Calu3 (cell line): ENCODE results near the gene GOLGA6D. TPM values are rescaled to one million over a fixed set of nuclear protein-coding genes. Genes with fewer than 3 reads are reported as not detected.
"Not testable (repeated sequence)": the region's sequence is repeated elsewhere in the genome, so short reads cannot be mapped to it uniquely, and the experiment has no call there.

Experiments
- BruUV-seq: library from RNA; stranded (reverse); fragments of 400-500 nt; replicated peaks from 2 replicates; lab custom pipeline; 2021; lab: Mats Ljungman, UMichigan
- CTCF ChIA-PET: fragments of 300-600 bp; sonication (Branson Sonifier 250); formaldehyde crosslinking; loops from one replicate; lab custom pipeline; 2022; ENCODE audit warnings: antibody characterized with exemption; lab: Charles Lee
- DNase-seq: peaks from one replicate; pipeline ENCODE4 v3.0.0; 2022
- H3K27ac Mint-ChIP-seq: one replicate; pipeline ENCODE4 v1.8.0; 2022; ENCODE audit warnings: mixed read lengths; ENCODE audit not compliant: unreplicated experiment
- H3K27me3 Mint-ChIP-seq: one replicate; pipeline ENCODE4 v1.8.0; 2022; ENCODE audit warnings: mixed read lengths; ENCODE audit not compliant: unreplicated experiment
- H3K36me3 Mint-ChIP-seq: one replicate; pipeline ENCODE4 v1.8.0; 2022; ENCODE audit warnings: mild to moderate bottlenecking, moderate library complexity, mixed read lengths; ENCODE audit not compliant: insufficient read depth, unreplicated experiment
- H3K4me1 Mint-ChIP-seq: one replicate; pipeline ENCODE4 v1.8.0; 2022; ENCODE audit warnings: mild to moderate bottlenecking, low read depth, mixed read lengths; ENCODE audit not compliant: unreplicated experiment
- H3K4me3 Mint-ChIP-seq: one replicate; pipeline ENCODE4 v1.8.0; 2022; ENCODE audit warnings: mild to moderate bottlenecking, low read depth, moderate library complexity, mixed read lengths; ENCODE audit not compliant: unreplicated experiment
- H3K9me3 Mint-ChIP-seq: one replicate; pipeline ENCODE4 v1.8.0; 2022; ENCODE audit warnings: low read depth, mixed read lengths; ENCODE audit not compliant: unreplicated experiment
- intact Hi-C: fragments of 100-400 bp; cut with micrococcal nuclease; formaldehyde crosslinking; loops from one replicate; pipeline ENCODE4 v1.10.0; 2022; ENCODE audit not compliant: unreplicated experiment
- total RNA-seq: library from RNA; stranded (reverse); gene quantifications from 2 replicates; pipeline ENCODE4 v1.2.3, GENCODE V29; 2022
- TF ChIP-seq, protein P1 (sequence below): fragments of 200-600 bp; IDR thresholded peaks from one replicate; pipeline ENCODE4 v1.8.0; 2022; ENCODE audit warnings: antibody characterized with exemption; ENCODE audit not compliant: unreplicated experiment

Gene GOLGA6D
- total RNA-seq, 1 experiment from 2014 or later, result not detected

DNA sequence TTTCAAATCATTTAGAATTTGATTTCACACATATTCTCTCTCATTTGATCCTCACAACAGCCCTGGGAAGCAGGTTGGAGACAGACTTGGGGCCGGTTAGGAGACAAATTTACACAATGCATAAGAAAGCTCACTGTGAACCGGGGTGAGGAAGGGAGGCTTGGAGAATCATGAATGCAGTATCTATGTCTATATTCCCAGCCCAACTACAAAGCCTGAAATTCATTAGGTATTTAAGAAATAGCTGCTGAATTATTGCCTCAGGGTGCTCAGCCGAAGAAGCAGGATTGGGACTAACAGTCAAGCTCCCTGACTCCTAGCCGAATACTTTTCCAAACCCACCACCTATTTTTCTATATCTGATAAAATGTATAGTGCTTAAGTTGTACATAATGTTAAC is 32.9 kb upstream of the GOLGA6D start:
- no peaks in the 10 kb centered on the region for H3K4me1 Mint-ChIP-seq
- intact Hi-C loops, result no loop called here
- no peak overlapping the region for H3K4me3 Mint-ChIP-seq
- no peaks in the 10 kb centered on the region for H3K36me3 Mint-ChIP-seq
- TF ChIP-seq, protein P1, sequence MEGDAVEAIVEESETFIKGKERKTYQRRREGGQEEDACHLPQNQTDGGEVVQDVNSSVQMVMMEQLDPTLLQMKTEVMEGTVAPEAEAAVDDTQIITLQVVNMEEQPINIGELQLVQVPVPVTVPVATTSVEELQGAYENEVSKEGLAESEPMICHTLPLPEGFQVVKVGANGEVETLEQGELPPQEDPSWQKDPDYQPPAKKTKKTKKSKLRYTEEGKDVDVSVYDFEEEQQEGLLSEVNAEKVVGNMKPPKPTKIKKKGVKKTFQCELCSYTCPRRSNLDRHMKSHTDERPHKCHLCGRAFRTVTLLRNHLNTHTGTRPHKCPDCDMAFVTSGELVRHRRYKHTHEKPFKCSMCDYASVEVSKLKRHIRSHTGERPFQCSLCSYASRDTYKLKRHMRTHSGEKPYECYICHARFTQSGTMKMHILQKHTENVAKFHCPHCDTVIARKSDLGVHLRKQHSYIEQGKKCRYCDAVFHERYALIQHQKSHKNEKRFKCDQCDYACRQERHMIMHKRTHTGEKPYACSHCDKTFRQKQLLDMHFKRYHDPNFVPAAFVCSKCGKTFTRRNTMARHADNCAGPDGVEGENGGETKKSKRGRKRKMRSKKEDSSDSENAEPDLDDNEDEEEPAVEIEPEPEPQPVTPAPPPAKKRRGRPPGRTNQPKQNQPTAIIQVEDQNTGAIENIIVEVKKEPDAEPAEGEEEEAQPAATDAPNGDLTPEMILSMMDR, result no peak
- no peaks in the 10 kb centered on the region for H3K9me3 Mint-ChIP-seq
- no peak for DNase-seq
- BruUV-seq, result no TSS peak
- H3K27me3 Mint-ChIP-seq, result peaks cover 84% of the 10 kb centered on the region
- CTCF ChIA-PET, result no interaction called here
- no peak overlapping the region for H3K27ac Mint-ChIP-seq

DNA sequence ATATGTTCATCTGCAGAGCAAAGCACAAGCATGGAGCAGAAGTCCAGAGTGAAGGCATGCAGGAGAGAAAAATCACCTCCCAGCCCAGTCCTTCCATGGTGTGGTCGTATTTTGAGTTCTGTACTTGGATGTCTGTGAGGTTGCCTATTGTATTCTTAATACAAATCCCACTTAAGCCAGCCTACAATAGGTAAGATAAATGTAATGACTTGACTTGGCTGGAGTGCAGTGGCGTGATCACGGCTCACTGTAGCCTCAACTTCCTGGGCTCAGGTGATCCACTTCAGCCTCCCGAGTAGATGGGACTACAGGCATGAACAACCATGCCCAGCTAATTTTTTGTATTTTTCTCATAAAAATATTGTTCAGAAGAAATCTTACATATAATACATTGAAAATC is 31.3 kb upstream of the GOLGA6D start:
- intact Hi-C loops, DNase-seq, H3K4me1 Mint-ChIP-seq, H3K27ac Mint-ChIP-seq, H3K36me3 Mint-ChIP-seq, BruUV-seq, H3K4me3 Mint-ChIP-seq, CTCF ChIA-PET, H3K9me3 Mint-ChIP-seq: not testable (repeated sequence)
- peaks cover 67% of the 10 kb centered on the region for H3K27me3 Mint-ChIP-seq

GRCh38 chr15:75252285-75252684 is 30.4 kb upstream of the GOLGA6D start:
- H3K27me3 Mint-ChIP-seq, result peaks cover 62% of the 10 kb centered on the region
- intact Hi-C loops, CTCF ChIA-PET, H3K4me1 Mint-ChIP-seq, H3K9me3 Mint-ChIP-seq, DNase-seq, H3K4me3 Mint-ChIP-seq, H3K36me3 Mint-ChIP-seq, H3K27ac Mint-ChIP-seq, BruUV-seq: not testable (repeated sequence)

DNA sequence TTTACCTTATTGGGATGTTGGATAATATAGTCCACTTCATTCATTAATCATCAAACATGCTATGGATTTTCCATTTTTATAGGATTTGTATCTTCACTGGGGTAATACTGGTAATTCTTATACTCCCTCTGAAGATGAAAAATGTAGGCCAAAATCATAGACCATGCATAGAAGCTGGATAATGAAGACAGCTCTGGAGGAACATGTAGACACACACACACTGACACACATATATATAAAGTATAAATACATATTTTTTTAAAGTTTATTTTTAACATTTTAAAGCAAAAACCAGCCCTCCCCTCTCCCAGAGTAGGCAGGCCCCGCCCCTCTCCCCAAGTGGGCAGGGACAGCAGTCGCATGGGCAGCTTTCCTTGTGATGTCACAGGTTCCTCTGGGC is 24.6 kb upstream of the GOLGA6D start, which contains the start of gene GOLGA6C:
Gene GOLGA6C, plus strand, starts transcription at position 301 of the 400 bp plus-strand sequence. CDS start 265 bp downstream, outside the sequence.
- BruUV-seq, DNase-seq: not testable (repeated sequence)

DNA sequence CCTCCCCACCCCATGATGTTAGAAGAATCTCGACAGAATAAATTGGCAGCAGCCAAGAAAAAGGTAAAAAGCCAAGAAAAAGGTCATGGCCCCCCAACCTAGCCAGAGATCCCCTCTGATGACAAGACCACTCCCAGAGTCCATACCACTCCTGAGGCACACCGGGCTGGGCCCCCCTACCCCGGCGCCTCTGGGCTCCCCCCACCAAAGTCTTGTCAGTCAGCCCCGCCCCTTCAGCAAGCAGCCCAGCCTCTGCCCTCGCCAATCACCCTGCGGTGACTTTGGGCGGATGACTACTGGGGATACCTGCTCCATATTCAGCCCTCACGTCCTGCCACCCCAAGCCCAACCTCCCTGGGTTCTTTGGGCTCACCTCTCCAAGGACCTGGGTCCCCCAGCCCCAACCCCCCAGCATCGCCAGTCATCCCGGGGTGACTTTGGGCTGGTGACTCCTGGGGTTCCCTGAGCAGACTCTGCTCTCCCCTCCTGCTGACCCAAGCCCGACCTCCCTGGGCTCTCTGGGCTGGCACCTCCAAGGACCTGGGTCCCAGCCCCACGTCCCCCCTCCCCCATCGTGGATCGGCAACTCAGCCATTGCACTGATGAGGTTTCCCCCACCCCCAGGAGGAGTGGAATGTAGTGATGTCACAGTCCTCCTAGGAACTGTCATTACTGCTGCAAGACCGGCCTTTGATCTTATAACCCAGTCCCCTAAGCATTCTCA is 23.9 kb upstream of the GOLGA6D start:
- CTCF ChIA-PET, H3K4me3 Mint-ChIP-seq, BruUV-seq, H3K36me3 Mint-ChIP-seq, intact Hi-C loops, DNase-seq, H3K4me1 Mint-ChIP-seq, H3K27me3 Mint-ChIP-seq, H3K9me3 Mint-ChIP-seq, H3K27ac Mint-ChIP-seq: not testable (repeated sequence)

More for the DNA sequence above, 24.6 kb upstream of the GOLGA6D start, which contains the start of gene GOLGA6C:
- H3K27ac Mint-ChIP-seq, H3K4me1 Mint-ChIP-seq, H3K9me3 Mint-ChIP-seq, H3K4me3 Mint-ChIP-seq, intact Hi-C loops, H3K27me3 Mint-ChIP-seq, H3K36me3 Mint-ChIP-seq, CTCF ChIA-PET: not testable (repeated sequence)

DNA sequence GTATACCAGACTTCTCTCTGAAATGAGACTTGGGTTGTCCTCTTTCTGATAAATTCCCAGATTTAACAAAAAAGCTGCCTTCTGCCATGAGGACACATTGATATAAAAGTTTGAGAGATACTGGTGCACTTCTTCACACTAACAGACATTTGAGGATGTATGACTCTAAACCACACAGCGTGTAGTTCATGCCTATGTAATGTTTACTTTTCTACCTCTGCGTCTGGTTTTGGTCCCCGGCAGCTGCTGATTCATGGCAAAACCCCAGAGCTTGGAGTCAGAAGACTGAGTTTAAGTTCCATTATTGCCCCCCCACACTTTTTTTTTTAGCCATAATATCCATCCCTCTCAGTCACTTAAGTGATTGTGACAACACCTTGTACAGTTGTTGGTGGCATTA is 22.8 kb upstream of the GOLGA6D start:
- H3K27me3 Mint-ChIP-seq, DNase-seq, H3K4me3 Mint-ChIP-seq, CTCF ChIA-PET, H3K27ac Mint-ChIP-seq, H3K4me1 Mint-ChIP-seq, BruUV-seq, intact Hi-C loops, H3K9me3 Mint-ChIP-seq, H3K36me3 Mint-ChIP-seq: not testable (repeated sequence)

DNA sequence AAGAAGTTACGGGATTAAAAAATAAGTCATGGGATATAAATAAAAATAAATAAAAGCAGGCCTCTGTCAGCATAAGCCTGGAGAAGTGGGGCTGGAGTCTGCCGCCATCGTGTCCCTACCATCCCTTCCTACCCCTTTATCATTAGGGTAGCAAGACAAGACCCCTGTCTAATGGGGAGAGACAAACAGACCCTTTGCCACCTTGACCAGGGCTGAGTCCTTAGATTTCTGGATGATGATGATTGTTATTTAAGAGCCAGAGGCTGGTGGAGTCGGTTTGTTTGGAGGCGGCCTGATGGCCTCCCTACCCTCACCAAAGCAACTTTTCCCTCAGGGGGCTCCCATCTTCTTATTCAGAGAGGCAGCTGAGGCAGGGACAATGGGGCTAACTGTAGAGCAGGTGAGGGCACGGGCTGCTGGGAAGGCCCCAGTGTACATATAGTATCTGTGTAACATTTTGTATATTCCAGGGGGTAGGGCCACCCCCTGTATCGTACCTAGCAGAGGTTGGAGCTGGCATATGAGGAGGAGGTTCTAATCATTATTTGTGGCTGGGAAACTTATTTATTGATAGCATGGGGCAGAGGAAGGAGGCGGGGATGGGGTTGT is 8.8 kb upstream of the GOLGA6D start:
- not testable (repeated sequence) for H3K27ac Mint-ChIP-seq

More for the DNA sequence above, 8.8 kb upstream of the GOLGA6D start:
- DNase-seq, H3K4me1 Mint-ChIP-seq, intact Hi-C loops, BruUV-seq, H3K36me3 Mint-ChIP-seq, H3K4me3 Mint-ChIP-seq, H3K9me3 Mint-ChIP-seq: not testable (repeated sequence)
- CTCF ChIA-PET, result interaction anchor here (1.2 kb wide), 1 partner anchor 966 kb away, joined by 8 read pairs; no protein-coding TSS in a partner anchor
- H3K27me3 Mint-ChIP-seq, result peaks cover 12% of the 10 kb centered on the region
